Stomach (tissue), 4 donors: ENCODE measurements around the gene SELENOM.

Experiments used
- POLR2A ChIP-seq, 4 donors: fragments of 450-650 bp; IDR thresholded peaks; one replicate each; pipeline ENCODE4 v1.6.1; 2016; ENCODE audit warnings: antibody characterized with exemption in 4 of 4, control low read depth in 2 of 4, mild to moderate bottlenecking in 1 of 4, moderate library complexity in 1 of 4
- TF ChIP-seq, protein P1 (sequence below), 7 experiments: fragments of 450-650 bp in 4 of 7; fragments of 200-600 bp in 3 of 7; sonication (generic) in 3 of 7; IDR thresholded peaks; one replicate each; pipeline ENCODE4 v1.5.1; 2016 to 2019; ENCODE audit warnings: antibody characterized with exemption in 7 of 7, control low read depth in 2 of 7, mild to moderate bottlenecking in 1 of 7

DNA sequence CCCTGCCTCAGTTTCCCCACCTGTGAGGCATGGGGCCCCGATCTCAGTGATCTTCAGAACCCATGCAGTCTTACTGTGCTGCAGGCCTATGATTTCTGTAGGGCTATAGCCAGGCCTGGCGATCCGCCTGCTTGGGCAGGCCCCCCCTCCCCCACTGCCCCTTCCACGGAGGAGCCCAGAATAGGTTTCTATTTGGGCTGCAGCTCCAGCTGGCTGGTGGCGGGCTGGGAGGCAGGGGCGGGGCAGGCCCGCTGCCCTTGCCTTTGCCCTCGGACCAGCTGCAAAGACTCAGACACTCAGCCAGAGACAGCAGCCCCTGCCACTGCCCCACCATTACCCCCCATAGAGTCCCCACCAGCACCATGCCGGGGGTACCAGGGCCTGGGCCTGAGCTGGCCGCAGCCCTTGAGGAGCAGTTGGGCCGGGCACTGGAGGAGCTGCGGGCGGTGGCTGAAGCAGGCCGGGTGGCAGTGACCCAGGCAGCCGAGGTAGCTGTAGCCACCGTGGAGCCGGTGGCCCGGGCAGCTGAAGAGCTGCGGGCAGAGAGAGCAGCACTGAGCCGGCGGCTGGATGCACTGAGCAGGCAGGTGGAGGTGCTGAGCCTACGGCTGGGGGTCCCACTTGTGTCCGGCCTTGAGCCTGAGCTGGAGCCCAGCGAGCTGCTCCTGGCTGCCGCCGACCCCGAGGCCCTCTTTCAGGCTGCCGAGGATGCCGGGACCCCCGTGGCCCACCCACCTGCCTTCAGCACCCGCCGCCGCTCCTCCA, 14.1 kb downstream of the SELENOM start:
- TF ChIP-seq, protein P1, sequence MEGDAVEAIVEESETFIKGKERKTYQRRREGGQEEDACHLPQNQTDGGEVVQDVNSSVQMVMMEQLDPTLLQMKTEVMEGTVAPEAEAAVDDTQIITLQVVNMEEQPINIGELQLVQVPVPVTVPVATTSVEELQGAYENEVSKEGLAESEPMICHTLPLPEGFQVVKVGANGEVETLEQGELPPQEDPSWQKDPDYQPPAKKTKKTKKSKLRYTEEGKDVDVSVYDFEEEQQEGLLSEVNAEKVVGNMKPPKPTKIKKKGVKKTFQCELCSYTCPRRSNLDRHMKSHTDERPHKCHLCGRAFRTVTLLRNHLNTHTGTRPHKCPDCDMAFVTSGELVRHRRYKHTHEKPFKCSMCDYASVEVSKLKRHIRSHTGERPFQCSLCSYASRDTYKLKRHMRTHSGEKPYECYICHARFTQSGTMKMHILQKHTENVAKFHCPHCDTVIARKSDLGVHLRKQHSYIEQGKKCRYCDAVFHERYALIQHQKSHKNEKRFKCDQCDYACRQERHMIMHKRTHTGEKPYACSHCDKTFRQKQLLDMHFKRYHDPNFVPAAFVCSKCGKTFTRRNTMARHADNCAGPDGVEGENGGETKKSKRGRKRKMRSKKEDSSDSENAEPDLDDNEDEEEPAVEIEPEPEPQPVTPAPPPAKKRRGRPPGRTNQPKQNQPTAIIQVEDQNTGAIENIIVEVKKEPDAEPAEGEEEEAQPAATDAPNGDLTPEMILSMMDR (IDR thresholded peaks at IDR 0.05) = no peak
- no peak for TF ChIP-seq POLR2A (IDR thresholded peaks at IDR 0.05)
